Fibroblast of lung (primary cell): ENCODE data around the gene COL11A1.

Experiments
- EZH2 ChIP-seq: IDR thresholded peaks from 2 replicates; pipeline ENCODE4 v1.5.1; 2012; ENCODE audit warnings: low read length, control low read depth, mild to moderate bottlenecking; ENCODE audit errors: missing control alignments
- TF ChIP-seq, protein P1 (sequence below), 2 donors: IDR thresholded peaks in 1 of 2; conservative IDR thresholded peaks in 1 of 2; 1 replicate in 1 of 2; 2 replicates in 1 of 2; pipeline ENCODE4 v1.5.1; 2011 to 2012; ENCODE audit warnings: low read length in 2 of 2, control low read depth in 1 of 2, inconsistent platforms in 1 of 2, low read depth in 1 of 2, mild to moderate bottlenecking in 1 of 2

DNA sequence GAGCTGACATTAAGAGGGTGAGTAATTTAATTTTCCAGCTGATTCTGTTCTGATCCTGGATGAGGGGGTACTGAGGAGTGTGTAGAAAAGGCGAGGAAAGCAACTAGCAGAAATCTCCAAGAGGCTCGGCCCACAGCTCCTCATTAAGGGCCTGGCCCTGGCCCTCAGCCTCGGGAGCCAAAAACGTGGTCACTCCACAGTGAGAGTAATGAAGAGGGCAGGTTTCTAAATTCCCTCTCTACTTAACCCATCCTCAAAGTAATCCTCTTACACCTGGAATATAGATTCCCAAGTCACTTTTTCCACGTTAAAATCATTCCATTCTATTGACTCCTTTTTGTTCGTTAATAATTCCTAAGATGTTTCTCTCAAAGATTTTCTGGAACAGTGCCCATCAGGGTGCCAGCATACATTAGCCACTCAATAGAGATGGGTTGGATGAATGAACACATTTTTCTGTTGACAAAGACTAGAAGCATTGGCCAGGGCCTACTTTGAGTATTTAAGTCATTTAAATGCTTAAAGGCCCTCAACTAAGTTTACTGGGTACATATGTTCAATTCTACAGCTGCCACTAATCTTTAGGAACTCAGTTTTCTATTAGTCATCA is 1.1 kb upstream of the COL11A1 start:
- TF ChIP-seq, protein P1, sequence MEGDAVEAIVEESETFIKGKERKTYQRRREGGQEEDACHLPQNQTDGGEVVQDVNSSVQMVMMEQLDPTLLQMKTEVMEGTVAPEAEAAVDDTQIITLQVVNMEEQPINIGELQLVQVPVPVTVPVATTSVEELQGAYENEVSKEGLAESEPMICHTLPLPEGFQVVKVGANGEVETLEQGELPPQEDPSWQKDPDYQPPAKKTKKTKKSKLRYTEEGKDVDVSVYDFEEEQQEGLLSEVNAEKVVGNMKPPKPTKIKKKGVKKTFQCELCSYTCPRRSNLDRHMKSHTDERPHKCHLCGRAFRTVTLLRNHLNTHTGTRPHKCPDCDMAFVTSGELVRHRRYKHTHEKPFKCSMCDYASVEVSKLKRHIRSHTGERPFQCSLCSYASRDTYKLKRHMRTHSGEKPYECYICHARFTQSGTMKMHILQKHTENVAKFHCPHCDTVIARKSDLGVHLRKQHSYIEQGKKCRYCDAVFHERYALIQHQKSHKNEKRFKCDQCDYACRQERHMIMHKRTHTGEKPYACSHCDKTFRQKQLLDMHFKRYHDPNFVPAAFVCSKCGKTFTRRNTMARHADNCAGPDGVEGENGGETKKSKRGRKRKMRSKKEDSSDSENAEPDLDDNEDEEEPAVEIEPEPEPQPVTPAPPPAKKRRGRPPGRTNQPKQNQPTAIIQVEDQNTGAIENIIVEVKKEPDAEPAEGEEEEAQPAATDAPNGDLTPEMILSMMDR (conservative IDR thresholded peaks at IDR 0.05 in 1 of 2, IDR thresholded peaks at IDR 0.05 in 1 of 2; ENCODE audit: low read depth in 1 of 2, low read length in 2 of 2): no peak
- TF ChIP-seq EZH2: no peak
